G401.6 (cell line): ENCODE results near the gene LIPG.
"Not testable (repeated sequence)": the region's sequence is repeated elsewhere in the genome, so short reads cannot be mapped to it uniquely, and the experiment has no call there.

Source experiments
- FAIRE-seq: peaks from 2 replicates; lab custom pipeline; 2012; peaks lifted over from hg19 to GRCh38; lab: Jason Lieb, UNC

Gene LIPG

GRCh38 chr18:49561289-49562193, at the start of gene LIPG:
TSS of gene LIPG (plus strand) at chr18:49562057. CDS start at chr18:49562309, 252 bp downstream.
- peak; percentile 91 for FAIRE-seq

GRCh38 chr18:49512876-49513275, 49.0 kb upstream of the LIPG start:
- not testable (repeated sequence) for FAIRE-seq

- no peak for FAIRE-seq
Measured at GRCh38 chr18:49514577-49514976, 47.3 kb upstream of the LIPG start.

GRCh38 chr18:49515003-49515402, 46.9 kb upstream of the LIPG start:
- not testable (repeated sequence) for FAIRE-seq

- no peak for FAIRE-seq
Measured at GRCh38 chr18:49515516-49515915, 46.3 kb upstream of the LIPG start.

- no peak for FAIRE-seq
Measured at GRCh38 chr18:49517483-49517882, 44.4 kb upstream of the LIPG start.

GRCh38 chr18:49519101-49519971, 42.5 kb upstream of the LIPG start:
- FAIRE-seq = no peak

GRCh38 chr18:49520661-49521145, 41.2 kb upstream of the LIPG start:
- FAIRE-seq = peak; percentile 88

- FAIRE-seq = no peak
Measured at GRCh38 chr18:49521216-49521835, 40.5 kb upstream of the LIPG start.

GRCh38 chr18:49523580-49524093, 38.2 kb upstream of the LIPG start:
- not testable (repeated sequence) for FAIRE-seq

GRCh38 chr18:49524349-49524748, 37.5 kb upstream of the LIPG start:
- no peak for FAIRE-seq

GRCh38 chr18:49524951-49525350, 36.9 kb upstream of the LIPG start:
- no peak for FAIRE-seq

GRCh38 chr18:49525981-49526380, 35.9 kb upstream of the LIPG start:
- FAIRE-seq = no peak

- no peak for FAIRE-seq
Measured at GRCh38 chr18:49527631-49528327, 34.1 kb upstream of the LIPG start.

GRCh38 chr18:49529596-49529995, 32.3 kb upstream of the LIPG start:
- no peak for FAIRE-seq

- no peak for FAIRE-seq
Measured at GRCh38 chr18:49531678-49532153, 30.1 kb upstream of the LIPG start.

- peak; percentile 95 for FAIRE-seq
Measured at GRCh38 chr18:49534846-49535601, 26.8 kb upstream of the LIPG start.

GRCh38 chr18:49537232-49537896, 24.5 kb upstream of the LIPG start:
- peak; percentile 94 for FAIRE-seq

GRCh38 chr18:49544362-49544761, 17.5 kb upstream of the LIPG start:
- FAIRE-seq = peak; percentile 66

- no peak for FAIRE-seq
Measured at GRCh38 chr18:49546278-49546677, 15.6 kb upstream of the LIPG start.
